DND-41 (cell line): ENCODE data around the gene RNF157.

Source experiments
- ATAC-seq: fragments of 200-7000 bp; cut with Tn5 transposase; 3 replicates; pipeline ENCODE4 v1.9.1; 2021; ENCODE audit warnings: low read depth; ENCODE audit not compliant: insufficient read depth
- DNase-seq: peaks from one replicate; pipeline ENCODE4 v3.0.0-alpha.2; 2020
- H2AFZ ChIP-seq: 2 replicates; pipeline ENCODE4 v1.6.0; 2012; ENCODE audit warnings: low read depth, low read length
- H3K27ac ChIP-seq: 2 replicates; pipeline ENCODE4 v1.5.1; 2012; ENCODE audit warnings: low read length, inconsistent platforms
- H3K27me3 ChIP-seq: fragments of 200-600 bp; sonication (generic); 2 replicates; pipeline ENCODE4 v1.6.0; 2012; ENCODE audit warnings: low read length, mild to moderate bottlenecking, inconsistent platforms; ENCODE audit not compliant: insufficient read depth, poor library complexity
- H3K36me3 ChIP-seq: 2 replicates; pipeline ENCODE4 v1.5.1; 2012; ENCODE audit warnings: low read length, inconsistent platforms; ENCODE audit not compliant: insufficient read depth
- H3K4me1 ChIP-seq: 2 replicates; pipeline ENCODE4 v1.5.1; 2012; ENCODE audit warnings: mild to moderate bottlenecking, low read length; ENCODE audit not compliant: insufficient read depth
- H3K4me2 ChIP-seq: 2 replicates; pipeline ENCODE4 v1.6.0; 2012; ENCODE audit warnings: mild to moderate bottlenecking, moderate library complexity, low read length, inconsistent platforms; ENCODE audit not compliant: insufficient read depth
- H3K4me3 ChIP-seq, 2 experiments: fragments of 200-600 bp in 1 of 2; shearing (Covaris generic) in 1 of 2; 2 replicates each; pipeline ENCODE4 v1.5.1; 2012 to 2016; ENCODE audit warnings: inconsistent platforms in 2 of 2, low read length in 2 of 2, mild to moderate bottlenecking in 2 of 2, low read depth in 1 of 2, moderate library complexity in 1 of 2
- H3K79me2 ChIP-seq: 2 replicates; pipeline ENCODE4 v1.6.0; 2012; ENCODE audit warnings: low read length, inconsistent platforms; ENCODE audit not compliant: insufficient read depth
- H3K9ac ChIP-seq: 2 replicates; pipeline ENCODE4 v1.6.0; 2012; ENCODE audit warnings: low read depth, mild to moderate bottlenecking, inconsistent platforms, low read length, moderate library complexity
- H3K9me3 ChIP-seq: 2 replicates; pipeline ENCODE4 v1.5.1; 2012; ENCODE audit warnings: low read length, moderate library complexity, mild to moderate bottlenecking, inconsistent platforms; ENCODE audit not compliant: insufficient read depth, severe bottlenecking
- H4K20me1 ChIP-seq: 2 replicates; pipeline ENCODE4 v1.6.0; 2012; ENCODE audit warnings: low read length; ENCODE audit not compliant: insufficient read depth
- EZH2 ChIP-seq: IDR thresholded peaks from 3 replicates; pipeline ENCODE4 v1.6.1; 2012; ENCODE audit warnings: borderline replicate concordance, low read depth, mild to moderate bottlenecking, moderate library complexity, low read length, inconsistent platforms; ENCODE audit not compliant: severe bottlenecking
- TF ChIP-seq, protein P1 (sequence below): IDR thresholded peaks from 2 replicates; pipeline ENCODE4 v1.5.1; 2012; ENCODE audit warnings: borderline replicate concordance, low read length, moderate library complexity, mild to moderate bottlenecking; ENCODE audit not compliant: poor library complexity, severe bottlenecking; ENCODE audit errors: extremely low read depth

The RNF157 gene

DNA sequence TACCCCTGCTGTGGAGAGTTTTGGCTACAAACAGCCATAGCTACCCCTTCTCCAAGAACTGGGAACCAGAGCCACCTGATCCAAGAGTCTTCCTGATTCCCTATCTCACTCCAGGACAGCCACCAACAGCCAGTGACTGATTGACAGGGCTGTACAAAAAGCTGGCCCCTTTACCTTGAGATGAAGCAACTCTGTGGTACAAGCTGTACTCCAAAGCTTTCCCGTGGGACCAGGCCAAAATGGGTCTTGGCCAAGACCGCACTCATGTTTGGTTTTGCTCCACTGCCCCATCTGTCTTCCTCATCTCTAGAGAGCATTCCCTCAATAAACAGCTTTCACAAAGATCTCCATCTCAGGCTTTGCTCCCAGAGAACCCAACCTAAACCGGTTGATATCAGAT is 43.6 kb downstream of the RNF157 start:
- DNase-seq (no peak), ATAC-seq (no peak)
- TF ChIP-seq, protein P1, sequence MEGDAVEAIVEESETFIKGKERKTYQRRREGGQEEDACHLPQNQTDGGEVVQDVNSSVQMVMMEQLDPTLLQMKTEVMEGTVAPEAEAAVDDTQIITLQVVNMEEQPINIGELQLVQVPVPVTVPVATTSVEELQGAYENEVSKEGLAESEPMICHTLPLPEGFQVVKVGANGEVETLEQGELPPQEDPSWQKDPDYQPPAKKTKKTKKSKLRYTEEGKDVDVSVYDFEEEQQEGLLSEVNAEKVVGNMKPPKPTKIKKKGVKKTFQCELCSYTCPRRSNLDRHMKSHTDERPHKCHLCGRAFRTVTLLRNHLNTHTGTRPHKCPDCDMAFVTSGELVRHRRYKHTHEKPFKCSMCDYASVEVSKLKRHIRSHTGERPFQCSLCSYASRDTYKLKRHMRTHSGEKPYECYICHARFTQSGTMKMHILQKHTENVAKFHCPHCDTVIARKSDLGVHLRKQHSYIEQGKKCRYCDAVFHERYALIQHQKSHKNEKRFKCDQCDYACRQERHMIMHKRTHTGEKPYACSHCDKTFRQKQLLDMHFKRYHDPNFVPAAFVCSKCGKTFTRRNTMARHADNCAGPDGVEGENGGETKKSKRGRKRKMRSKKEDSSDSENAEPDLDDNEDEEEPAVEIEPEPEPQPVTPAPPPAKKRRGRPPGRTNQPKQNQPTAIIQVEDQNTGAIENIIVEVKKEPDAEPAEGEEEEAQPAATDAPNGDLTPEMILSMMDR: no peak
- no peak for TF ChIP-seq EZH2
- Histone ChIP-seq H3K27me3 (no peaks in the 10 kb centered on the region), H4K20me1 (no peaks in the 10 kb centered on the region), H3K4me3 (no peak overlapping the region), H3K79me2 (no peaks in the 10 kb centered on the region), H3K4me2 (no peak overlapping the region), H3K9ac (no peak overlapping the region), H2AFZ (no peak overlapping the region), H3K4me1 (peaks cover 34% of the 10 kb centered on the region), H3K9me3 (no peaks in the 10 kb centered on the region), H3K36me3 (no peaks in the 10 kb centered on the region), H3K27ac (no peak overlapping the region)

DNA sequence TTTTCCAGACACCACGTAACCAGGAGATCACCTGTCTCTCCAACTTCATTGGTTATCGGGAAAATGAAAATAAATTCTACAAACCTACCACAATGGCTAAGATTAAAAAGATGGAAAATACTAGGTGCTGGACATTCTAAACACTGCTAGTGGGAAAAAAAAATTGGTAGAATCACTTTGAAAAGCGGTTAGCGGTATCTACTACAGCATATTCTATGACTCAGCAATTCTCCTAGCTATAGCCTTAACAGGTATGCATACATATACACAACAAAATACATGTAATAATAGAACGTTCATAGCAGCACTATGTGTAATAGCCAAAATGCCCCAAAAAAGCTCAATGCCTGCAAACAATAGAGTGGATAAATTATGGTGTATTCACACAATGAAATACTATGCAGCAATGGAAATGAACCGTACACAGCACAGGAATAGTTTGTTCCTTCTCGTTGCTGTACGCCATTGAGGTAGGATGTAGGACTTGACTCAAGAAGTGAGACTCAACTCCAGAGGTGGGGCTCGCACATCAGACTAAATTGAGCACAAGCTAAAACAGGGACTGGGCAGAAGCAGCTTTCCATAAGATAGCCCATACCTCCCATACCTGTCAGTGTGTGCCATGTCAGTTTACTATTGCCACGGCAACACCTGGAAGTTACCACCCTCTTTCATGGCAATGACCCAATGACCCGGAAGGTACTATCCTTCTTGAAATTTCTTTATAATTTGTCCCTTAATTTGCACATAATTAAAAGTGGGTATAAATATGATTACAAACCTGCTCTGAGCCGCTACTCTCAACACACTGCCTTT is 44.8 kb downstream of the RNF157 start:
- DNase-seq (no peak), ATAC-seq (no peak)
- H3K4me3 ChIP-seq: no peak overlapping the region
- H3K9ac ChIP-seq: no peak overlapping the region
- no peaks in the 10 kb centered on the region for H3K27me3 ChIP-seq
- H3K4me1 ChIP-seq: peaks cover 46% of the 10 kb centered on the region
- H3K27ac ChIP-seq: no peak overlapping the region
- no peaks in the 10 kb centered on the region for H3K36me3 ChIP-seq
- no peak overlapping the region for H2AFZ ChIP-seq
- no peaks in the 10 kb centered on the region for H3K9me3 ChIP-seq
- H4K20me1 ChIP-seq: no peaks in the 10 kb centered on the region
- H3K4me2 ChIP-seq: no peak overlapping the region
- no peak for TF ChIP-seq EZH2
- TF ChIP-seq, protein P1: no peak
- no peaks in the 10 kb centered on the region for H3K79me2 ChIP-seq

DNA sequence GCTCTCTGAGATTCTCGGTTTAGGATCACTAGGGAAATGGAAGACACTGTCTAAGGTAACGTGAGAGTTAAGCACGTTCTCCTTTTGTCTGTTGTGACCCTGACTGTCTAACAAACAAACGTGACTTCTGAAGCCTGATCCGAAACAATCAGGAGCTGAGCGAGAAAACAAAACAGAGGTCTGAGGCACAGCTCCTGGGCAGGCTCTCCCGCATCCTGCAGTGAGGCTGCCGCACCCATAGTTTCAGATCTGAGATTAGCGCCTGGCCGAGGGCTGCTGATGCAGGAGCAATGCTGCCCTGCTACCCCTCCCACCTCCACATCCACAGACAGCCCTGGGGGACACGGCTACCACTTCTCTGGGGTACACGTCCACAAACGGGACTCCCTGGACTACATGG is 46.7 kb downstream of the RNF157 start:
- DNase-seq: no peak
- Histone ChIP-seq H3K4me2 (no peak overlapping the region), H3K36me3 (no peaks in the 10 kb centered on the region), H3K9ac (no peak overlapping the region), H3K79me2 (no peaks in the 10 kb centered on the region), H4K20me1 (no peaks in the 10 kb centered on the region), H3K4me3 (no peak overlapping the region), H3K27ac (peak overlapping the region; percentile 95), H2AFZ (no peak overlapping the region), H3K4me1 (peaks cover 53% of the 10 kb centered on the region), H3K27me3 (no peaks in the 10 kb centered on the region), H3K9me3 (no peaks in the 10 kb centered on the region)
- TF ChIP-seq, protein P1: no peak
- no peak for TF ChIP-seq EZH2
- no peak for ATAC-seq
